ENCODE measurements around the gene HPDL. TPM values are rescaled to one million over a fixed set of nuclear protein-coding genes. Genes with fewer than 3 reads are reported as not detected.

HPDL gene
- total RNA-seq, 2 experiments from 2014 or later, result not detected

DNA sequence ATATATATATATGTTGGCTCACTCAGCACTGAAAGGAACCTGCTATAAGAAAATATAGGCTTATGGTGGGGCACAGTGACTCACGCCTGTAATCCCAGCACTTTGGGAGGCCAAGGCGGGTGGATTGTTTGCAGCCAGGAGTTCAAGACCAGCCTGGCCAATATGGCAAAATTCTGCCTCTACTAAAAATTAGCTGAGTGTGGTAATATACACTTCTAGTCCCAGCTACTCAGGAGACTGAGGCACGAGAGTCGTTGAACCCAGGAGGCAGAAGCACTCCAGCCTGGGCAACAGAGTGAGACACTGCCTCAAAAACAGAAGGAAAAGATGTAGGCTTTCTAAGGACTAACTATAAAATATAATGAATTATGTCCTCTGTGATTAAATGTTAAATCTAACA is 28.1 kb downstream of the HPDL start:
- no peak overlapping the region for H3K27ac ChIP-seq (ENCODE audit: low read depth in 1 of 2, low read length in 2 of 2)
- no peaks in the 10 kb centered on the region for H3K9me3 ChIP-seq (ENCODE audit: control insufficient read depth in 1 of 2, insufficient read depth in 1 of 2, low read length in 2 of 2)
- H3K27me3 ChIP-seq (ENCODE audit: control insufficient read depth in 1 of 2, insufficient read depth in 2 of 2, low read length in 2 of 2), result no peaks in the 10 kb centered on the region
- H3K27ac Mint-ChIP-seq, result no peak overlapping the region
- no peak overlapping the region for H3K4me3 Mint-ChIP-seq
- H3K4me1 Mint-ChIP-seq (ENCODE audit: low read depth), result peaks cover under 1% of the 10 kb centered on the region
- H3K9me3 Mint-ChIP-seq, result no peaks in the 10 kb centered on the region
- no peaks in the 10 kb centered on the region for H3K36me3 Mint-ChIP-seq (ENCODE audit: low read depth)
- no peak overlapping the region for H3K4me3 ChIP-seq (ENCODE audit: low read length)
- no peaks in the 10 kb centered on the region for H3K36me3 ChIP-seq (ENCODE audit: insufficient read depth, low read length)
- ChIA-PET CTCF (no interaction called here), POLR2A (no interaction called here)
- TF ChIP-seq, protein P1, sequence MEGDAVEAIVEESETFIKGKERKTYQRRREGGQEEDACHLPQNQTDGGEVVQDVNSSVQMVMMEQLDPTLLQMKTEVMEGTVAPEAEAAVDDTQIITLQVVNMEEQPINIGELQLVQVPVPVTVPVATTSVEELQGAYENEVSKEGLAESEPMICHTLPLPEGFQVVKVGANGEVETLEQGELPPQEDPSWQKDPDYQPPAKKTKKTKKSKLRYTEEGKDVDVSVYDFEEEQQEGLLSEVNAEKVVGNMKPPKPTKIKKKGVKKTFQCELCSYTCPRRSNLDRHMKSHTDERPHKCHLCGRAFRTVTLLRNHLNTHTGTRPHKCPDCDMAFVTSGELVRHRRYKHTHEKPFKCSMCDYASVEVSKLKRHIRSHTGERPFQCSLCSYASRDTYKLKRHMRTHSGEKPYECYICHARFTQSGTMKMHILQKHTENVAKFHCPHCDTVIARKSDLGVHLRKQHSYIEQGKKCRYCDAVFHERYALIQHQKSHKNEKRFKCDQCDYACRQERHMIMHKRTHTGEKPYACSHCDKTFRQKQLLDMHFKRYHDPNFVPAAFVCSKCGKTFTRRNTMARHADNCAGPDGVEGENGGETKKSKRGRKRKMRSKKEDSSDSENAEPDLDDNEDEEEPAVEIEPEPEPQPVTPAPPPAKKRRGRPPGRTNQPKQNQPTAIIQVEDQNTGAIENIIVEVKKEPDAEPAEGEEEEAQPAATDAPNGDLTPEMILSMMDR (IDR thresholded peaks at IDR 0.05), result no peak
- H3K27me3 Mint-ChIP-seq, result no peaks in the 10 kb centered on the region
- ATAC-seq (ENCODE audit: poor library complexity) (no peak), DNase-seq (no peak)
- H3K4me1 ChIP-seq (ENCODE audit: insufficient read depth, low read length), result no peaks in the 10 kb centered on the region
- intact Hi-C loops (cut with DNase I, micrococcal nuclease), result no loop called here

DNA sequence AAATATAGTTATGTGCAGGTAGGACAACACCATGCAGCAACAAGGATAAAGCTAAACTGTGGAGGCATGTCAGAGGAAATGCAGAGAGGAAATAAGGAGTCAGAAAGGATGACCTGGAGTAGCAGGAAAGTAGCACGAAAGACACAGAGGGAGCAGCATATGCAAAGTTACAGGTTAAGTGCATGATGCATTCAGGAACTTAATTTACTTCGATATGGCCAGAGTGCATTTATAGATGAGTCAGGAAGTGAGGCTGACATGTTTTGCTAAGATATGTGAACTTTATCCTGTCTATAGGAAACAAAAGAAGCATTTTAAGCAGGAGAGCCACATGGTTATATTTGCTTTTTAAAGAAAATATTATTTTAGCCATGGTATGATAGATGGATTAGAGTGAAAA is 29.0 kb downstream of the HPDL start:
- Histone ChIP-seq H3K9me3 (ENCODE audit: control insufficient read depth in 1 of 2, insufficient read depth in 1 of 2, low read length in 2 of 2) (no peaks in the 10 kb centered on the region), H3K36me3 (ENCODE audit: insufficient read depth, low read length) (no peaks in the 10 kb centered on the region), H3K4me3 (ENCODE audit: low read length) (no peak overlapping the region), H3K4me1 (ENCODE audit: insufficient read depth, low read length) (peaks cover 2% of the 10 kb centered on the region), H3K27ac (ENCODE audit: low read depth in 1 of 2, low read length in 2 of 2) (no peak overlapping the region), H3K27me3 (ENCODE audit: control insufficient read depth in 1 of 2, insufficient read depth in 2 of 2, low read length in 2 of 2) (no peaks in the 10 kb centered on the region)
- peaks cover 4% of the 10 kb centered on the region for H3K4me1 Mint-ChIP-seq (ENCODE audit: low read depth)
- ATAC-seq (ENCODE audit: poor library complexity), result no peak
- CTCF ChIA-PET, result no interaction called here
- intact Hi-C loops (cut with DNase I, micrococcal nuclease), result no loop called here
- TF ChIP-seq, protein P1 (IDR thresholded peaks at IDR 0.05), result no peak
- POLR2A ChIA-PET, result no interaction called here
- H3K9me3 Mint-ChIP-seq, result no peaks in the 10 kb centered on the region
- no peaks in the 10 kb centered on the region for H3K36me3 Mint-ChIP-seq (ENCODE audit: low read depth)
- no peaks in the 10 kb centered on the region for H3K27me3 Mint-ChIP-seq
- no peak overlapping the region for H3K4me3 Mint-ChIP-seq
- no peak for DNase-seq
- no peak overlapping the region for H3K27ac Mint-ChIP-seq

DNA sequence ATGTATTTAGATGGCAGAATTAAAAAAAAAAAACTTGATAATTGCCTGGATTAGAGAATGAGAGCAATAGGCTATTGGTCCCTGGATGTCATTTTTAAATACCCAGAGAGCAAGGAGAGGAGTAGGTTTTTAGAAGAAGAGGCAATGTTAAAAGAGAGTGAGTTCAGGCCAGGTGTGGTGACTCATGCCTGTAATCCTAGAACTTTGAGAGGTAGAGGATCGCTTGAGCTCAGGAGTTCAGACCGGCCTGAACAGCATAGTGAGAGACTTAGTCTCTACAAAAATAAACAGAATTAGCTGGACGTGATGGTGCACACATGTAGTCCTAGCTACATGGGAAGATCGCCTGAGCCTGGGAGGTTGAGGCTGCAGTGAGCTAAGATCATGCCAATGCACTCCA is 29.5 kb downstream of the HPDL start:
- intact Hi-C loops (cut with DNase I, micrococcal nuclease), result no loop called here
- Mint-ChIP-seq H3K36me3 (ENCODE audit: low read depth) (no peaks in the 10 kb centered on the region), H3K4me3 (no peak overlapping the region), H3K4me1 (ENCODE audit: low read depth) (peaks cover 4% of the 10 kb centered on the region), H3K9me3 (no peaks in the 10 kb centered on the region), H3K27ac (no peak overlapping the region), H3K27me3 (no peaks in the 10 kb centered on the region)
- Histone ChIP-seq H3K36me3 (ENCODE audit: insufficient read depth, low read length) (no peaks in the 10 kb centered on the region), H3K27ac (ENCODE audit: low read depth in 1 of 2, low read length in 2 of 2) (no peak overlapping the region), H3K4me1 (ENCODE audit: insufficient read depth, low read length) (peaks cover 2% of the 10 kb centered on the region), H3K27me3 (ENCODE audit: control insufficient read depth in 1 of 2, insufficient read depth in 2 of 2, low read length in 2 of 2) (no peaks in the 10 kb centered on the region), H3K4me3 (ENCODE audit: low read length) (no peak overlapping the region), H3K9me3 (ENCODE audit: control insufficient read depth in 1 of 2, insufficient read depth in 1 of 2, low read length in 2 of 2) (no peaks in the 10 kb centered on the region)
- ChIA-PET CTCF (no interaction called here), POLR2A (interaction anchor here (0.7 to 1.7 kb wide), 2 partner anchors 16 to 143 kb away, joined by 4 to 5 read pairs; partner anchors contain the start of genes MUTYH and TOE1)
- TF ChIP-seq, protein P1 (IDR thresholded peaks at IDR 0.05), result no peak
- ATAC-seq (ENCODE audit: poor library complexity), result no peak
- DNase-seq, result no peak
